Skeletal muscle tissue (tissue), 4 donors: ENCODE results near the gene NOL3. TPM values are rescaled to one million over a fixed set of nuclear protein-coding genes. Genes with fewer than 3 reads are reported as not detected.

ENCODE experiments used
- H3K27ac ChIP-seq: one replicate; pipeline ENCODE4 v1.7.0; 2013; ENCODE audit warnings: mild to moderate bottlenecking, low read depth, low read length, inconsistent platforms
- H3K27me3 ChIP-seq, 3 donors: one replicate each; pipeline ENCODE4 v1.7.0; 2013; ENCODE audit warnings: low read length in 3 of 3; ENCODE audit not compliant: control insufficient read depth in 3 of 3, insufficient read depth in 3 of 3
- H3K36me3 ChIP-seq, 3 donors: one replicate each; pipeline ENCODE4 v1.7.0; 2013; ENCODE audit warnings: low read length in 3 of 3; ENCODE audit not compliant: control insufficient read depth in 3 of 3, insufficient read depth in 3 of 3
- H3K4me1 ChIP-seq, 3 donors: one replicate each; pipeline ENCODE4 v1.7.0; 2013; ENCODE audit warnings: low read length in 3 of 3, mild to moderate bottlenecking in 3 of 3; ENCODE audit not compliant: control insufficient read depth in 3 of 3, insufficient read depth in 3 of 3
- H3K4me3 ChIP-seq, 3 donors: one replicate each; pipeline ENCODE4 v1.7.0; 2013; ENCODE audit warnings: low read length in 3 of 3
- H3K9ac ChIP-seq, 3 donors: one replicate each; pipeline ENCODE4 v1.7.0; 2013; ENCODE audit warnings: low read length in 3 of 3, mild to moderate bottlenecking in 3 of 3, moderate library complexity in 2 of 3, low read depth in 1 of 3
- H3K9me3 ChIP-seq, 3 donors: one replicate each; pipeline ENCODE4 v1.7.0; 2013; ENCODE audit warnings: low read length in 3 of 3; ENCODE audit not compliant: control insufficient read depth in 3 of 3
- total RNA-seq: library from RNA; depleted of rRNA; stranded (reverse); fragments of >200 nt; gene quantifications from one replicate; pipeline ENCODE4 v1.2.3, GENCODE V29; 2014
- donor health status: Osteomylitis.

NOL3 gene
- total RNA-seq, 1 donor from 2014 or later: 11.0 TPM

GRCh38 chr16:67169011-67169451 is 1.3 kb upstream of the NOL3 start:
- no peaks in the 10 kb centered on the region for H3K27me3 ChIP-seq
- peak overlapping the region; percentile 0 to 95 (median 72) for H3K9ac ChIP-seq
- H3K4me3 ChIP-seq: peak overlapping the region in 2 of 3 donors; percentile 77 to 84
- H3K4me1 ChIP-seq: peaks cover 58 to 68% (median 63%) of the 10 kb centered on the region in 3 donors
- peak overlapping the region; percentile 93 for H3K27ac ChIP-seq
- H3K9me3 ChIP-seq: no peaks in the 10 kb centered on the region
- peaks cover 8 to 19% (median 13%) of the 10 kb centered on the region in 3 donors for H3K36me3 ChIP-seq

DNA sequence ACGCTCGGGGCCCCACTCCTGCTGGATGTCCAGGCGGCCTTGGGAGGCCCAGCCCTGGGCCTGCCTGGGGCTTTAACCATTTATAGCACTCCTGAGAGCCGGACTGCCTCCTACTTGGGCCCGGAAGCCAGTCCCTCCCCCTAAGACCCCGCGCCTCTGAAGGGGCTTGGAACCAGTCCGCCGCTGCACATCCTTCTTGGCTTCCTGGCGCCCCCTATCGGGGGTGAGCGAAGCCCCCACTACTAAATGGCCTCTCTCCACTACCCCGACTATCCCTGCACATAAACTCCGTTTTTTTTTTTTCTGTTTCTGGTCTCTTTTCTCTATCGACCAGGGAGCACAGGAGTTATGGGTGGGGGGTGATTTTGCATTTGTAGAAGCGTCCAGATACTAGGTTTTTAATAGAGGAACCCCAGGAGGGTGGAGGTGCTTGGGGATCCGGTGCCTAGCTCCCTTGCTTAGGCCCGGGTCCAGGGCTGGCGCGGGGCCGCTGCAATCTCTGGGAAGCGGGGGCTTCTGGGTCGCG is 633 bp upstream of the NOL3 start:
- H3K4me1 ChIP-seq: peaks cover 61 to 70% (median 66%) of the 10 kb centered on the region in 3 donors
- peak overlapping the region; percentile 93 for H3K27ac ChIP-seq
- H3K9ac ChIP-seq: peak overlapping the region; percentile 72 to 95 (median 91)
- H3K9me3 ChIP-seq: no peaks in the 10 kb centered on the region
- H3K4me3 ChIP-seq: peak overlapping the region; percentile 69 to 84 (median 77)
- peaks cover 8 to 19% (median 14%) of the 10 kb centered on the region in 3 donors for H3K36me3 ChIP-seq
- no peaks in the 10 kb centered on the region for H3K27me3 ChIP-seq

- Histone ChIP-seq H3K27ac (peak overlapping the region; percentile 93), H3K4me3 (peak overlapping the region; percentile 71 to 84 (median 77)), H3K9me3 (no peaks in the 10 kb centered on the region), H3K27me3 (no peaks in the 10 kb centered on the region), H3K4me1 (peaks cover 65 to 77% (median 66%) of the 10 kb centered on the region in 3 donors), H3K36me3 (peaks cover 18 to 28% (median 23%) of the 10 kb centered on the region in 3 donors), H3K9ac (peak overlapping the region; percentile 91 to 97 (median 95))
Observed at GRCh38 chr16:67170949-67171649, 761 bp downstream of the NOL3 start.

DNA sequence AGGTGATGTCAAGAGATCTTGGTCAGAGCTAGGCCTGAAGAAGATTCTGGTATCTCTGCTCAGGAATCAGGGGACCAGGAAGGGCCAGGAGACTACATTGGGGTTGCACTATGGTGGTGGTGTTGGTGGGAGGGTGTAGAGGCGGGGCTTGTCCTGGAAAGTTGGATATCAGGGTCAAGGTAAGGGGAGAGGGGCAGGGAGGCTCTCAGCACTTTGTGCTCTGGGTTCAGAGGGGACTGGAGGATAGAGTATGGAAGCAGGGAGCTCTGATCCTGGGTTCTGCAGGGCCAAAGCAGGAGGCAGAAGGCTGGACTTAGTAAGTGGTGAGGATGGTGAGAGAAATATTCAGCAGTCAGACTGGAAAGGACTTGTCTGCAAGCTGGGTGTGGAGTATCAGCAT is 3.0 kb downstream of the NOL3 start:
- Histone ChIP-seq H3K9me3 (no peaks in the 10 kb centered on the region), H3K27me3 (no peaks in the 10 kb centered on the region), H3K4me1 (peaks cover 72 to 88% (median 75%) of the 10 kb centered on the region in 3 donors), H3K27ac (peak overlapping the region; percentile 91), H3K9ac (peak overlapping the region; percentile 67 to 95 (median 92)), H3K4me3 (peak overlapping the region; percentile 64 to 86 (median 65)), H3K36me3 (peaks cover 10 to 18% (median 14%) of the 10 kb centered on the region in 3 donors)

- H3K27me3 ChIP-seq: no peaks in the 10 kb centered on the region
- peak overlapping the region; percentile 91 for H3K27ac ChIP-seq
- peaks cover 10 to 14% (median 14%) of the 10 kb centered on the region in 3 donors for H3K36me3 ChIP-seq
- H3K9ac ChIP-seq: peak overlapping the region; percentile 67 to 95 (median 92)
- peak overlapping the region; percentile 64 to 86 (median 65) for H3K4me3 ChIP-seq
- peaks cover 72 to 87% (median 76%) of the 10 kb centered on the region in 3 donors for H3K4me1 ChIP-seq
- no peaks in the 10 kb centered on the region for H3K9me3 ChIP-seq
Observed at GRCh38 chr16:67173808-67174705, 3.7 kb downstream of the NOL3 start.

- Histone ChIP-seq H3K4me3 (peak overlapping the region; percentile 64 to 86 (median 65)), H3K27me3 (no peaks in the 10 kb centered on the region), H3K36me3 (peaks cover 10 to 14% (median 12%) of the 10 kb centered on the region in 3 donors), H3K9me3 (no peaks in the 10 kb centered on the region), H3K27ac (peak overlapping the region; percentile 91), H3K9ac (peak overlapping the region; percentile 67 to 95 (median 76)), H3K4me1 (peaks cover 66 to 80% (median 69%) of the 10 kb centered on the region in 3 donors)
Observed at GRCh38 chr16:67174706-67175231, 4.4 kb downstream of the NOL3 start.

DNA sequence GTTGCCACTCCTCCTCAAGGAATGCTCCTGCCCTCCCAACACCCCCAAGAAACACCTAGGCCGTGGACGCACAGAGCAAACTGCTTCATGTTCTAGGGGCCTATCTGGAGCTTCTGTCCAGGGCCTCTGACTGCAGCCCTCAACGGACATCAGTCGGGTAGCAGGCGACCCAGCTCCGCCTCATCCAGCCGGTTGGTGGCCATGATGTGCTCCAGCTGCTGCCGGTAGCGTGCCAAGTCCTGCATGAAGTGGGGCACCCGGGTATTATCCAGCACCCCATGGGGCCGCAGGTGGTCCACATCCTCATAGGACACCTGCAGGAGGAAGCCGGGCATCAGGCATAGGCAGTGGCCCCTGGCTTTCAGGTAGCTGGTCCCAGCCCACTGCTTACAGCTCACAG is 6.3 kb downstream of the NOL3 start:
- H3K27ac ChIP-seq: no peak overlapping the region
- H3K4me1 ChIP-seq: peaks cover 56 to 77% (median 58%) of the 10 kb centered on the region in 3 donors
- H3K27me3 ChIP-seq: no peaks in the 10 kb centered on the region
- H3K4me3 ChIP-seq: no peak overlapping the region
- H3K9me3 ChIP-seq: no peaks in the 10 kb centered on the region
- peaks cover 10 to 14% (median 12%) of the 10 kb centered on the region in 3 donors for H3K36me3 ChIP-seq
- peak overlapping the region in 1 of 3 donors; percentile 33 for H3K9ac ChIP-seq

- no peaks in the 10 kb centered on the region for H3K9me3 ChIP-seq
- peaks cover 57 to 75% (median 57%) of the 10 kb centered on the region in 3 donors for H3K4me1 ChIP-seq
- peak overlapping the region; percentile 62 to 73 (median 72) for H3K4me3 ChIP-seq
- H3K9ac ChIP-seq: peak overlapping the region in 2 of 3 donors; percentile 4 to 77
- peaks cover 10 to 14% (median 12%) of the 10 kb centered on the region in 3 donors for H3K36me3 ChIP-seq
- H3K27me3 ChIP-seq: no peaks in the 10 kb centered on the region
- H3K27ac ChIP-seq: no peak overlapping the region
Observed at GRCh38 chr16:67177743-67178699, 7.7 kb downstream of the NOL3 start.
